DOHH2 (cell line): ENCODE data around the gene CFAP73.

Experiments used
- H3F3A ChIP-seq: fragments of 200-600 bp; sonication (generic), shearing (Covaris generic); 2 replicates; pipeline ENCODE4 v1.6.0; 2016; ENCODE audit warnings: antibody characterized with exemption, mild to moderate bottlenecking; ENCODE audit not compliant: control insufficient read depth, insufficient read depth
- H3K27ac ChIP-seq: fragments of 200-600 bp; sonication (generic); 2 replicates; pipeline ENCODE4 v1.5.1; 2014; ENCODE audit warnings: low read depth, mild to moderate bottlenecking, low read length, moderate library complexity
- H3K27me3 ChIP-seq: fragments of 200-600 bp; sonication (generic); 2 replicates; pipeline ENCODE4 v1.6.1; 2014; ENCODE audit warnings: mild to moderate bottlenecking, low read length, mixed read lengths; ENCODE audit not compliant: control insufficient read depth
- H3K36me3 ChIP-seq: fragments of 200-600 bp; sonication (generic); 2 replicates; pipeline ENCODE4 v1.6.1; 2014; ENCODE audit warnings: mild to moderate bottlenecking, low read length, moderate library complexity, mixed read lengths; ENCODE audit not compliant: control insufficient read depth
- H3K4me1 ChIP-seq: fragments of 200-600 bp; sonication (generic); 2 replicates; pipeline ENCODE4 v1.6.1; 2014; ENCODE audit warnings: mild to moderate bottlenecking, low read length, mixed read lengths; ENCODE audit not compliant: control insufficient read depth
- H3K4me2 ChIP-seq: fragments of 200-600 bp; sonication (generic); 2 replicates; pipeline ENCODE4 v1.6.0; 2014; ENCODE audit warnings: mild to moderate bottlenecking, low read length, moderate library complexity
- H3K4me3 ChIP-seq: fragments of 200-600 bp; sonication (generic); 2 replicates; pipeline ENCODE4 v1.5.1; 2014; ENCODE audit warnings: mild to moderate bottlenecking, low read length, mixed read lengths
- H3K79me2 ChIP-seq: fragments of 200-600 bp; sonication (generic); 2 replicates; pipeline ENCODE4 v1.6.1; 2014; ENCODE audit warnings: mild to moderate bottlenecking, low read length, mixed read lengths; ENCODE audit not compliant: control insufficient read depth
- H3K9me2 ChIP-seq: fragments of 200-600 bp; sonication (generic); replicated peaks from 2 replicates; pipeline ENCODE4 v1.6.1; 2014; ENCODE audit warnings: mild to moderate bottlenecking, low read length, mixed read lengths; ENCODE audit not compliant: control insufficient read depth
- H3K9me3 ChIP-seq: fragments of 200-600 bp; sonication (generic); 2 replicates; pipeline ENCODE4 v1.6.1; 2014; ENCODE audit warnings: antibody characterized with exemption, low read length, mixed read lengths; ENCODE audit not compliant: control insufficient read depth, insufficient read depth
- H4K20me1 ChIP-seq: fragments of 200-600 bp; sonication (generic); 2 replicates; pipeline ENCODE4 v1.6.0; 2014; ENCODE audit warnings: low read depth, mild to moderate bottlenecking, antibody characterized with exemption, low read length, moderate library complexity; ENCODE audit not compliant: control insufficient read depth, insufficient read depth
- CTCF ChIP-seq: fragments of 200-600 bp; sonication (generic); IDR thresholded peaks from one replicate; pipeline ENCODE4 v1.5.1; 2014; ENCODE audit warnings: antibody characterized with exemption, mild to moderate bottlenecking, low read depth, low read length; ENCODE audit not compliant: poor library complexity, severe bottlenecking
- EZH2phosphoT487 ChIP-seq: fragments of 200-600 bp; sonication (generic); IDR thresholded peaks from 2 replicates; pipeline ENCODE4 v1.6.1; 2017; ENCODE audit warnings: borderline replicate concordance, mild to moderate bottlenecking, antibody characterized with exemption, low read length, moderate library complexity, mixed read lengths

CFAP73 gene

DNA sequence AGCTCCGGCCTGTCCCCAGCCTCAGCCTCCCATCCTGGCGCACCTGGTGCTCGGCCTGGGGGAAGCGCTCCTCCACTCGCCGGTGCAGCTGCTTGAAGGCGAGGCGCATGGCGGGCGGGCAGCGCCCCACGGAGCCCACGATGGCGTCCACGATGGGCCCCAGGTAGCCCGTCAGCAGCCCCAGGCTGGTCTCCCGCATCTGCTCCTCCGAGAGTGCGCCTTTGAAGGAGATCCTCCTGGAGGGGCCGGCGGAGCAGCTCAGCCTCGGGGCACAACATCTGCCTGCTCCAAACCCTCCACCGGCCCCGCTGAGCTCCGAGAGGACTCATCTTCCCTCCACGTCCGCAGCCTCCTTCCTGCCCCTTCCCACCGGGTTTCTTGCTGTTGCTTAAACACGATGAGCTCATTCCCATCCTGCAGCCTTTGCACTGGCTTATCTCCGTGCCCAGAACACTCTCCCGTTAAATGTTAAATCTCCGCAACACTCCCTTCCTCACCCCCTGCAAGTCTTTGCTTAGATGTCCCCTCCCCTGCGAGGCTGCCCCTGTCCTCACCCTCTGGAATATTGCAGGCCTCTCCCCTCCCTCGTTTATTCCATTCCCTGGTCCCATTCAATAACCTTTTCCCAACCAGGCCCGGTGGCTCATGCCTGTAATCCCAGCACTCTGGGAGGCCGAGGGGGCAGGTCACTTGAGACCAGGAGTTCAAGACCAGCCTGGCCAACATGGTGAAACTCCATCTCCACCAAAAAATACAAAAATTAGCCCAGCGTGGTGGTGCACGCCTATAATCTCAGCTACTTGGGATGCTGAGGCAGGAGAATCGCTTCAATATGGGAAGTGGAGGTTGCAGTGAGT lies 37.3 kb upstream of the CFAP73 start:
- Histone ChIP-seq H4K20me1 (no peaks in the 10 kb centered on the region), H3K79me2 (no peaks in the 10 kb centered on the region), H3K4me1 (peaks cover 18% of the 10 kb centered on the region), H3K9me2 (no peaks in the 10 kb centered on the region), H3F3A (peaks cover 6% of the 10 kb centered on the region; the same call in 1 of the 2 replicates), H3K36me3 (0 out of 2 replicates have a peak, but pooled peaks cover 2% of the 10 kb centered on the region), H3K4me2 (no peak overlapping the region), H3K27ac (no peak overlapping the region), H3K27me3 (no peaks in the 10 kb centered on the region), H3K9me3 (no peaks in the 10 kb centered on the region), H3K4me3 (no peak overlapping the region)
- TF ChIP-seq EZH2phosphoT487 (no peak), CTCF (no peak)

DNA sequence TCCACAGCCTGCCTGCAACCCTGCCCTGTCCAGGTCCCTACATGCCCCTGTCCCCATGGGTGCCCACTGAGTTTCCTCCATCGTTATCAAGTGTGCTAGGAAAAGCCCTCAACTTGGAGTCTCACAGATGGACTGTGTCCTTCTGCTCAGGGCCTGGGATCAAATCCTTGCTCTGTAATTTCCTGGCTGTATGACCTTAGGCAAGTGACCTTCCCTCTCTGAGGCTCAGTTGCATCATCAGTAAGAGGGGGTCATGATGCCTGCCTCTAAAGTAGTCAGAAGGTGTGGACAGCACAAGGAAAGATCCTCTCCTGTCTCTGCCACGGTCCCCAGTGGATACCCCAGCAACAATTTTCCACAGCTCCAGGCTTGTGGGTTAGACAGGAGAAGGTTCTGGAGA lies 36.1 kb upstream of the CFAP73 start:
- no peak overlapping the region for H3K4me3 ChIP-seq
- no peaks in the 10 kb centered on the region for H3K79me2 ChIP-seq
- H4K20me1 ChIP-seq: no peaks in the 10 kb centered on the region
- no peaks in the 10 kb centered on the region for H3K9me3 ChIP-seq
- TF ChIP-seq EZH2phosphoT487 (no peak), CTCF (no peak)
- H3K27ac ChIP-seq: no peak overlapping the region
- peaks cover 2% of the 10 kb centered on the region; the same call in 1 of the 2 replicates for H3F3A ChIP-seq
- no peaks in the 10 kb centered on the region for H3K36me3 ChIP-seq
- no peaks in the 10 kb centered on the region for H3K27me3 ChIP-seq
- no peak overlapping the region for H3K4me2 ChIP-seq
- H3K4me1 ChIP-seq: peaks cover 14% of the 10 kb centered on the region
- no peaks in the 10 kb centered on the region for H3K9me2 ChIP-seq

DNA sequence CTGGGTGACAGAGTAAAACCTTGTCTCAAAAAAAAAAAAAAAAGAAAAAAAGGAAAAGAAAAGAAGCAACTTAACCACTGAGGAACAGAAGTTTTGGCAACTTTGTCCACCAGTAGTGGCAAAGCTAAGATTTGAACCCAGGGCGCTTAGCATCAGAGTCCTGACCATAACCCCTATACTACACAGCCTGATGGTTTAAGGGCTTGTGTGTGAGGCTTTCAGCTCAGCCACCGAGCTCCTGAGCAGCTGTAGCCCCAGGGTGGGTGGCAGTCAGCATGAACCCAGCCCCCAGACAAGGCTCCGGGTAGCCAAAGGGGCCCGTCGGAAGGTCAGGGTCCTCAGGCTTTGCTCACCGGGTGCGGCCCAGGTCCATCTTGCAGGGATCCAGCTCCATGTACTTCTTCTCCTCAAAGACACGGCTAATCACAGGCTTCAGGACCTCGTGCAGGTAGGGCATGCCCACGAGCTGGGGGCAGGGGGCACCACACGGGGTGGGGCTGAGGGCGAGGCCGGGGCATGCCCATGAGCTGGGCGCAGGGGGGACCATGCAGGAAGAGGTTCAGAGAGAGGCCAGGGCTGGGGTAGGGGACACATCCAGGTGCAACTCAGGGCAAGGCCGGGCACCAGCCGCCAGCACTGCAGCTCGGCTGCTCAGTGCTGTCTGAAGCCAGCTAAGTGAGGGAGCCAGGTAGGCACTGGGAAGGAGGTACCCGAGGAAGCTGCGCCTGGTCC lies 34.9 kb upstream of the CFAP73 start:
- H3K9me3 ChIP-seq: no peaks in the 10 kb centered on the region
- no peaks in the 10 kb centered on the region for H3F3A ChIP-seq

More for the DNA sequence above, 34.9 kb upstream of the CFAP73 start:
- H4K20me1 ChIP-seq: no peaks in the 10 kb centered on the region
- H3K79me2 ChIP-seq: no peaks in the 10 kb centered on the region
- H3K36me3 ChIP-seq: no peaks in the 10 kb centered on the region
- no peak overlapping the region for H3K27ac ChIP-seq
- no peak overlapping the region for H3K4me3 ChIP-seq
- H3K27me3 ChIP-seq: no peaks in the 10 kb centered on the region
- peaks cover 8% of the 10 kb centered on the region for H3K4me1 ChIP-seq
- no peak for TF ChIP-seq CTCF
- TF ChIP-seq EZH2phosphoT487: no peak
- no peaks in the 10 kb centered on the region for H3K9me2 ChIP-seq
- no peak overlapping the region for H3K4me2 ChIP-seq
